ENCODE measurements around the gene ITGA11.

Gene ITGA11

GRCh38 chr15:68305420-68305871 lies 126.5 kb downstream of the ITGA11 start:
- DNase-seq = no peak

DNA sequence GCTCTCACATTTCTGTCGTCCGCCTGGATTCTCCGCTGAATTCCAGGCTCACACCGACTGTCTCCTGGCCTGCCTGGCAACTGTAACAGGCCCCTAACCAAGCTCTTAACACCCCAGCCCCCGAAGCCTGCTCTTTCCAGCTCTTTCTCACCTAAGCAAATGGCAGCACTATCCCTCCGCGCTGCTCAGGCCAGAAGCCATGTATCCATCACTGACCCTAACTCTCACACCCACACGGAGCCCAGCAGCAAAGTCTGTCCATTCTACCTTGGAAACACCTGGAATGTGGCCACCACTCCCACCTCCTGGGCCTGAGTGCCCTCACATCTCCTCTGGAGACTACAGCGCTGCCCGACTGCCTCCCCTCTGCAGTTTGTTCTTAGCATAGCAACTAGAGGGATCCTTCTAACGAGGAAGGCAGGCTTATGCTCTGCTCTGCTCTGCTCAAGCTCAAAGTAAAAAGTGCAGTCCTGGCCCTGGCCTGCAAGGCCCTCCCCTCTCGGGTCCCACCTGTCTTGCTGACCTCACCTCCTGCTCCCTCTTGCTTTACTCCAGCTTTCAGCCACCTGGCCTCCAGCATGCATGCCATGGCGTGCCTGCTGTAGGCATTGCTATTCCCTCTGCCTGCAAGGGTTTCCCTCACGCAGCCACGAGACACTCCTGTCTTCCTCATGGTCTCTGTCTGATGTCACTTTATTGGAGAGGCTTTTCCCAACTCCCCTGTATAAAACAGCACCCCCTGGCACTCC lies 127.2 kb downstream of the ITGA11 start:
- DNase-seq = peak; percentile 27

- no peak for DNase-seq
Observed at GRCh38 chr15:68303560-68304436, 128.2 kb downstream of the ITGA11 start.

DNA sequence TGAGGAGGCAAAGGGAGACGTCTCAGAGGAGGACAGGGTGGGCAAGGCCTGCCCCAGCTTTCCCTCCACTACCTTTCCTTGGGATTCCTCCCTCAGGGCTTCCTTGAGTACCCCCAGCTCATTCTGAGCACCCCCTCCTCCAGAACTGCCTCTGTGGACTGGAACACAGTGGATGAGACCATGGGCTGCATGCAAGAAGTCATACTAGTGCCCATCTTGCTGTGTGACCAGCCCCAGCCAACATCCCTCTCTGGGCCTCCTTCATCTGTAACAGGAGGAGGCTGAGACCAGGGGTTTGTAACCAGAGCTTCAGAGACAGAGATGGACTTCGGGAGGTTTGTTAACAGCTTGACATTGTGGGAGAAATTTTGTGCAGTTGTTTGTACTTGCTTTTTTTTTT lies 128.8 kb downstream of the ITGA11 start:
- DNase-seq = no peak

- DNase-seq = no peak
Observed at GRCh38 chr15:68302729-68303128, 129.2 kb downstream of the ITGA11 start.

- DNase-seq = no peak
Observed at GRCh38 chr15:68301301-68301700, 130.7 kb downstream of the ITGA11 start.

DNA sequence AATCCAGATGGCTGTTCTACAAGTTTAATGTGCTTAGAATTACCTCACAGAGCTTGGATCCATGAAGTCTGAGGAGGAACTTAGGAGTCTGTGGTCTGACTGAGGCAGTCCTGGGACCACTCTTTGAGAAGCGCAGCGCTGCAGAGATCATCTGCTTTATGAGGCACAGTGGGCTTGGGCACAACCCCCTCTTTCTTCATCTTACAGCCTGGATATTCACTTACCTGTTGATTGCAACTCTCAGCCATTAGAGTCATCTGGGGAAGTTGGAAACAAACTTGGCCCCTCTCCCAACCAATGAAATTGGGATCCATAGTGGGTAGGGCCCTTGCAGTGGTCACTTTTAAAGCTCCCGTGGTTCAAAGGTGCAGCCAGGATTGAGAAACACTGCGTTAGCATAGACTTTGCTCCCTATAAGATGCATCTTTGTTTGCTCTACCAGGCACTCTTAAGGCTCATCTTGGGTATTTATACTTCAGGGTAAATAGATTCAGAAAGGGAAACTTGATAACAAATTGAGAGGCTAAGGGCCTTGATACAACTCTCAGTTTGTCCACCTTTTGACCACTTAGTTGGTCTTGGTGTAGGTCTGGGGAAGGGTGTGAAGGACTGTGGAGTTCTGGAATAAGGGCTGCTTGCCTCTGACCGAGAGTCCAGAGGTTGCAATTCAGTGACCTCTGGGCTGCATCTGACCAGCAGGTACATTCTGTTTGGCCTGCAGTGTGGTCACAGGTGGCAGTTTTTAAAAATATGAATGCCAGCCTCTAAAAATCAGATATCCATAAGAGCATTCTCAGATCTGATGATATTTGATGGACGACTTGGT lies 131.6 kb downstream of the ITGA11 start:
- DNase-seq = no peak

- no peak for DNase-seq
Observed at GRCh38 chr15:68299436-68299835, 132.5 kb downstream of the ITGA11 start.

DNA sequence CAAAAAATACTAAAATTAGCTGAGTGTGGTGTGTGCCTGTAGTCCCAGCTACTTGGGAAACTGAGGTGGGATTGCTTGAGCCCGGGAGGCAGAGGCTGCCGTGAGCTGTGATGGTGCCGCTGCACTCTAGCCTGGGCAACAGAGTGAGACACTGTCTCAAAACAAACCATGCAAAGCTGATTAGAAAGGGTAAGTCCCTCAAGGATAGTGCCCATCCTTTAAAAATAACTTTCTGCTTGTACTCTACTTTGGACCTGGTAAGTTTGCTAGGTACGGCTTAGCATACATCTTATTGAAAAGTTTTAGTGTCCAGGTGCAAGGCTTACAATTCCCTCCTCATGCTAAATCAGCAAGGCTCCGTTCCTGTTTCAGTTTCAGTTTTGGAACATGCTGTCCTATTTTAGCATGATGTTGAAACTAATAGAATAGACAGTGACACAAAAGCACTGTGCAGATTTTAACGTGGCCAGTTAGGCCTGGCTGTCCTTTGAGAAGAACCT lies 133.0 kb downstream of the ITGA11 start:
- DNase-seq = no peak

DNA sequence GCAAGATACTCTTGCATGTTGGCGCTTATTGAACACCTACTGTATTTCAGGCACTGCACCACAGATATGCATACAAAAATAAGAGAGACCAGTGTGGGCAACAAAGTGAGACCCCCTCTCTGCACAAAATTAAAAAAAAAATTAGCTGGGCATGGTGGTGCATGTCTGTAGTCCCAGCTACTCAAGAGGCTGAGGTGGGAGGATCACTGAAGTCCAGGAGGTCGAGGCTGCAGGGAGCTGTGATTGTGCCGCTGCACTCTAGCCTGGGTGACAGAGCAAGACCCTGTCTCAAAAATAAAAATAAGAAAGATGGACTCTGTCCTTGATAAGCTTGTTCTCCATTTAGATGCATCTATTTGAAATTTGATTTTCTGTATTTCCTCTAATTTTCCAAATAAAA lies 133.6 kb downstream of the ITGA11 start:
- no peak for DNase-seq

GRCh38 chr15:68295014-68295805 lies 136.8 kb downstream of the ITGA11 start:
- DNase-seq = no peak

- no peak for DNase-seq
Observed at GRCh38 chr15:68292967-68293366, 139.0 kb downstream of the ITGA11 start.

DNA sequence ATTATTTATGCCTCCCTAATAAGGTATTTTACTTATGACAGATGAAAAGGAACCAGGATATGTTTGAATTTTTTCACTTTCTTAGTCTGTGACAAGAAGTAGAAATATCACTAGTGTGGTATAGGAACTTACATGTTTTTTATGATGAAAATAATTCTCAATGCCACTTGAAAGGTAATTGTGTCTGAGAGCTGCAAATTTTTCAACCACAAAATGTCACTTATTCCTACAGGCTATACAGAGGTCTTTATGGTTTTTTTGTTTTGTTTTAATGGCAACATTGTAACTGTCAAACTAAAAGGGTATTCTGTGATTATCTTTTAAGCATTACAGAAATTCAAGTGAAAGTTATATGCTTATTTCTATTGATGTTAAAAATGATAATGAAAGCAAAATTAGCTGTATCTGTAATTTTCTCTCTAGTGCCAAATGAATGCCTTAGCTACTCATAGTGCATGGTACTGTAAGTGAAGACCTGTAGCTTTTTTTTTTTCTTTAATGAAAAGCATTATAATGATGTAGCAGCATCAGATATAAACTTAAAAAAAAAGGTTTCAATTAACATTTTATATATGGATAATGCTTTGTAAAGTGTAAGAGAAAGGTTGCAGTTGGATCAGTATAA lies 139.7 kb downstream of the ITGA11 start:
- DNase-seq = no peak

DNA sequence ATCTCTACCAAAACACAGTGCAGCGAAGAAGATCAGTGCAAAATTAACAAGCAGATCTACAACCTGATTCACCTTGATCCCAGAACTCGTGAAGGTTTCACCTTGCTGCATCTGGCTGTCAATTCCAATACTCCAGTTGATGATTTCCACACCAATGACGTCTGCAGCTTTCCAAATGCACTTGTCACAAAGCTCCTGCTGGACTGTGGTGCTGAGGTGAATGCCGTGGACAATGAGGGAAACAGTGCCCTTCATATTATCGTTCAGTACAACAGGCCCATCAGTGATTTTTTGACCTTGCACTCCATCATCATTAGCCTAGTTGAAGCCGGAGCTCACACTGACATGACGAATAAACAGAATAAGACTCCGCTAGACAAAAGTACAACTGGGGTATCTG lies 141.2 kb downstream of the ITGA11 start:
- DNase-seq = no peak

GRCh38 chr15:68289621-68290352 lies 142.2 kb downstream of the ITGA11 start:
- no peak for DNase-seq

- DNase-seq = no peak
Observed at GRCh38 chr15:68289057-68289456, 142.9 kb downstream of the ITGA11 start.

DNA sequence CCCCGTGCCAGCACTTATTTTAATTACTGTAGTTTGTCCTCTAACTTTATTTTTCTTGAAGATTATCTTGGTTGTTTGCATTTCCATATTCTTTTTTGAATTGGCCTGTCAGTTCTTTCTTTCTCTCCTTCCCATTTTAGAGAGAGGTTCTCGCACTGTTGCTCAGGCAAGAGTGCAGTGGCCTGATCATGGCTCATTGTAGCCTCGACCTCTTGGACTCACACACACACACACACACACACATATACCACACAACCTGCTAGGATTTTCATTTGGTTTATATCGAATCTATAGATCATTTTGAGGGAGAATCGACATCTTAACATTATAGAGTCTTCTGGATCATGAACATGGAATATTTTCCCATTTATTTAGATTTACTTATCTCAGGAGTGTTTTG lies 145.7 kb downstream of the ITGA11 start:
- DNase-seq = no peak

GRCh38 chr15:68285259-68285980 lies 146.5 kb downstream of the ITGA11 start:
- peak; percentile 40 for DNase-seq

- no peak for DNase-seq
Observed at GRCh38 chr15:68284616-68285258, 147.2 kb downstream of the ITGA11 start.

DNA sequence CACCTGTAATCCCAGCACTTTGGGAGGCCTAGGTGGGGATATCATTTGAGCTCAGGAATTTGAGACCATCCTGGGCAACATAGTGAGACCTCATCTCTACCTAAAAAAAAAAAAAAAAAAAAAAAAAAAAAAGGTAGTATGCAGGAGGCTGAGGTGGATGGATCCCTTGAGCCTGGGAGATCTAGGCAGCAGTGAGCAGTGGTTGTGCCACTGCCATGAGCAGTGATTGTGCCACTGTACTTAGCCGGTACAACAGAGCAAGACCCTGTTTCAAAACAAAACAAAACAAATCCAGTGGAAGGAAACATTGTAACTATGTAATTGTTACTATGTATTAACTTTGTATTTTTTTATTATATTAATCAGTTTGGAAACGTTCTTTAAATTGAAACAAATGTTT lies 148.6 kb downstream of the ITGA11 start:
- no peak for DNase-seq
